ENCODE data around the gene COL3A1.

COL3A1 gene

DNA sequence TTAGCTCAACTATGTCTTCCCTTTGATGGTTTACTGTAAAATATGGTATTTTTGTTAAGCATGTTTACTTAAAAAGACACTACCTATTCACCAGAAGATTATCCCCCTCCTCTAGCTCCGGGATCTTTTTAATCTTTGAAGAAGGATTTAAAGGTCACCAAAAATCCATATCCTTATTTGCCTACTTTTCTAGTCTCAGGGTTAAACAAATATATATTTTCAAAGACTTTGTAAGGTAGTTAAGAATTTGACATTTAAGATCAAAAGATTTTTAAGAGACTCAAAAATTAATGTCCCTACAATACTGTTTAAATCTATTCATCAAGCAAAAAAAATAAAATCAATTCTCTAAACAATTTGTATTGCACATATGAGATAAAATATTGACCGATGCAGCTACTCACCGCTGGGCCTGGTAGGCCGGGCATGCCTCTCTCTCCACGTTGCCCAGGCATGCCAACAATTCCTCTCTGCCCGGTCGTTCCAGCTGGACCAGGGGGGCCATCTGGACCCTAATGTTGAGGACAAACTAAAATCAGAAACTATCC is 76.1 kb downstream of the COL3A1 start:
- H3K9me3 ChIP-seq: no peaks in the 10 kb centered on the region
- no peak overlapping the region for H3K4me3 ChIP-seq
- no peaks in the 10 kb centered on the region for H3K27me3 ChIP-seq (ENCODE audit: low read depth)
- DNase-seq (ENCODE audit: low spot score in 2 of 2): no peak
- peaks cover 8% of the 10 kb centered on the region for H3K4me1 ChIP-seq
- no peaks in the 10 kb centered on the region for H3K36me3 ChIP-seq (replicated peaks)
- in situ Hi-C loops (cut with MboI; ENCODE audit: low sequenced_read_pairs): no loop called here

GRCh38 chr2:189056200-189057106 is 82.3 kb downstream of the COL3A1 start:
- H3K4me3 ChIP-seq: no peak overlapping the region
- in situ Hi-C loops (cut with MboI; ENCODE audit: low sequenced_read_pairs): no loop called here

DNA sequence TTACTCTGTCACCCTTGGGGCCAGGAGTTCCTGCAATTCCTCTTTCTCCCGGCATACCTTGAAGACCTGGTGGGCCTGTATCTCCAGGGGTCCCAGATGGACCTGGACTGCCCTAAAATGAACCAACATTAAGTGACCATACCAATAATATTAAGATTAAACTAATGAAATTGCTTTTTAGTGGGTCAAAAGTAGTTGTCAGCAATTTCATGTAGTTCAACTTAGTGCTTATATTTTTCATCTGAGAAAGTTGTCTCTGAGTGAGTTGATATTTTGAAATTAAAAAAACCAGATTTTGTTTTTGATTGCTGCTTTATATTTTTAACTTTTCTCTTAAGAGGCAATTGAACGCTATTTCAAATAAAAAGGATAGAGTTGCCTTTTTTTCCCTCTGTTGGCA is 83.1 kb downstream of the COL3A1 start:
- in situ Hi-C loops (cut with MboI; ENCODE audit: low sequenced_read_pairs): no loop called here
- Histone ChIP-seq H3K4me1 (no peaks in the 10 kb centered on the region), H3K36me3 (replicated peaks) (no peaks in the 10 kb centered on the region), H3K27me3 (ENCODE audit: low read depth) (no peaks in the 10 kb centered on the region), H3K9me3 (no peaks in the 10 kb centered on the region), H3K4me3 (no peak overlapping the region)
- no peak for DNase-seq (ENCODE audit: low spot score in 2 of 2)

More at GRCh38 chr2:189056200-189057106, 82.3 kb downstream of the COL3A1 start:
- H3K27me3 ChIP-seq (ENCODE audit: low read depth): no peaks in the 10 kb centered on the region
- H3K36me3 ChIP-seq (replicated peaks): no peaks in the 10 kb centered on the region
- H3K4me1 ChIP-seq: no peaks in the 10 kb centered on the region
- H3K9me3 ChIP-seq: no peaks in the 10 kb centered on the region
- DNase-seq (ENCODE audit: low spot score in 2 of 2): no peak

GRCh38 chr2:189060096-189060642 is 86.0 kb downstream of the COL3A1 start:
- no peaks in the 10 kb centered on the region for H3K4me1 ChIP-seq
- in situ Hi-C loops (cut with MboI; ENCODE audit: low sequenced_read_pairs): no loop called here
- no peak overlapping the region for H3K4me3 ChIP-seq
- H3K27me3 ChIP-seq (ENCODE audit: low read depth): no peaks in the 10 kb centered on the region
- no peaks in the 10 kb centered on the region for H3K9me3 ChIP-seq
- no peak for DNase-seq (ENCODE audit: low spot score in 2 of 2)
- no peaks in the 10 kb centered on the region for H3K36me3 ChIP-seq (replicated peaks)

All from HAP-1 (cell line).